Measurements from ENCODE around the gene ASB18. TPM values are rescaled to one million over a fixed set of nuclear protein-coding genes. Genes with fewer than 3 reads are reported as not detected.

ASB18 gene
- total and polyA plus RNA-seq, 10 of the 15 experiments (the other 5 are each of a cell fraction or from before 2014, with no cell fraction given), result not detected

DNA sequence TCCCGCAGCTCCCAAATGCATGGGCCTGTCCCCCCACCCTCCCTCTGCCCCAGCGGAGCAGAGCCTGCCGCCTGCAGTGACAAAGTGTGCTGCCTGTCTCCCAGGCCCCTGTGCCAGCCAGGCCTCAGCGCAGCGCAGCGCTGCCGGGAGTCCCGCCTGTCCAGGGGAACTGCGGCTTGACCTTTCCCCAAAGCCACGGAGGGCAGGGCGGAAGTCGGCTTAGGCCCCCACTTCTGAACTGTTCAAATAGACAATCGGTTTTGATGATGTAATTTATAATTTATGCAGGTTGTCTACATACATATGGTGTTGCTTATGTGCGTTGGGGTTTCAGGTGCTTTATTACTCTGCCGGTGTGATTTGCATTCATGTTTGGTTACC lies 103.1 kb downstream of the ASB18 start:
- SMC1A ChIA-PET (ENCODE audit: uncharacterized antibody, unreplicated experiment), result no interaction called here
- Histone ChIP-seq H4K20me1 (ENCODE audit: control insufficient read depth, insufficient read depth) (no peaks in the 10 kb centered on the region), H3K4me1 (ENCODE audit: control insufficient read depth, insufficient read depth, low read length) (no peaks in the 10 kb centered on the region), H3K79me2 (ENCODE audit: control insufficient read depth, insufficient read depth, low read length) (no peaks in the 10 kb centered on the region), H3K27me3 (replicated peaks in 1 of 2; ENCODE audit: control insufficient read depth in 2 of 2, insufficient read depth in 2 of 2, low read length in 1 of 2) (peaks cover 1 to 5% of the 10 kb centered on the region in 2 experiments; a peak in 2 of 4 replicates), H3K9me3 (replicated peaks; ENCODE audit: control insufficient read depth, insufficient read depth, low read length) (no peaks in the 10 kb centered on the region; the same call in 2 of the 3 replicates), H3K27ac (ENCODE audit: control insufficient read depth, insufficient read depth) (no peak overlapping the region), H2AFZ (ENCODE audit: control insufficient read depth, low read depth, low read length) (no peak overlapping the region), H3K4me2 (ENCODE audit: control insufficient read depth, insufficient read depth) (no peak overlapping the region), H3K9ac (ENCODE audit: control insufficient read depth, insufficient read depth, low read length) (no peak overlapping the region), H3K4me3 (no peak overlapping the region), H3K36me3 (ENCODE audit: control insufficient read depth in 2 of 2, insufficient read depth in 2 of 2, low read length in 1 of 2) (no peaks in the 10 kb centered on the region)
- no peak for TF ChIP-seq GABPA (IDR thresholded peaks at IDR 0.05; ENCODE audit: low read depth)
- TF ChIP-seq, protein P1, sequence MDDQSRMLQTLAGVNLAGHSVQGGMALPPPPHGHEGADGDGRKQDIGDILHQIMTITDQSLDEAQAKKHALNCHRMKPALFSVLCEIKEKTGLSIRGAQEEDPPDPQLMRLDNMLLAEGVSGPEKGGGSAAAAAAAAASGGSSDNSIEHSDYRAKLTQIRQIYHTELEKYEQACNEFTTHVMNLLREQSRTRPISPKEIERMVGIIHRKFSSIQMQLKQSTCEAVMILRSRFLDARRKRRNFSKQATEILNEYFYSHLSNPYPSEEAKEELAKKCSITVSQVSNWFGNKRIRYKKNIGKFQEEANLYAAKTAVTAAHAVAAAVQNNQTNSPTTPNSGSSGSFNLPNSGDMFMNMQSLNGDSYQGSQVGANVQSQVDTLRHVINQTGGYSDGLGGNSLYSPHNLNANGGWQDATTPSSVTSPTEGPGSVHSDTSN (IDR thresholded peaks at IDR 0.05; ENCODE audit: insufficient replicate concordance, low read depth, low read length), result no peak
- no peak for TF ChIP-seq ZNF622 (IDR thresholded peaks at IDR 0.05)
- TF ChIP-seq SMAD1 (IDR thresholded peaks at IDR 0.05; ENCODE audit: low read depth, partially characterized antibody), result no peak
- TF ChIP-seq SRF (IDR thresholded peaks at IDR 0.05; ENCODE audit: low read depth in 2 of 2, low read length in 2 of 2), result no peak
- TF ChIP-seq RB1 (IDR thresholded peaks at IDR 0.05; ENCODE audit: borderline replicate concordance), result no peak
- no peak for TF ChIP-seq SREBF1 (IDR thresholded peaks at IDR 0.05; ENCODE audit: low read length)
- no peak for TF ChIP-seq WRNIP1 (IDR thresholded peaks at IDR 0.05; ENCODE audit: borderline replicate concordance, low read depth, low read length)
- no peak for TF ChIP-seq BRCA1 (IDR thresholded peaks at IDR 0.05; ENCODE audit: low read depth, low read length)
- TF ChIP-seq PRDM15 (CRISPR knock-in tag; IDR thresholded peaks at IDR 0.05), result no peak
- TF ChIP-seq, protein P2, sequence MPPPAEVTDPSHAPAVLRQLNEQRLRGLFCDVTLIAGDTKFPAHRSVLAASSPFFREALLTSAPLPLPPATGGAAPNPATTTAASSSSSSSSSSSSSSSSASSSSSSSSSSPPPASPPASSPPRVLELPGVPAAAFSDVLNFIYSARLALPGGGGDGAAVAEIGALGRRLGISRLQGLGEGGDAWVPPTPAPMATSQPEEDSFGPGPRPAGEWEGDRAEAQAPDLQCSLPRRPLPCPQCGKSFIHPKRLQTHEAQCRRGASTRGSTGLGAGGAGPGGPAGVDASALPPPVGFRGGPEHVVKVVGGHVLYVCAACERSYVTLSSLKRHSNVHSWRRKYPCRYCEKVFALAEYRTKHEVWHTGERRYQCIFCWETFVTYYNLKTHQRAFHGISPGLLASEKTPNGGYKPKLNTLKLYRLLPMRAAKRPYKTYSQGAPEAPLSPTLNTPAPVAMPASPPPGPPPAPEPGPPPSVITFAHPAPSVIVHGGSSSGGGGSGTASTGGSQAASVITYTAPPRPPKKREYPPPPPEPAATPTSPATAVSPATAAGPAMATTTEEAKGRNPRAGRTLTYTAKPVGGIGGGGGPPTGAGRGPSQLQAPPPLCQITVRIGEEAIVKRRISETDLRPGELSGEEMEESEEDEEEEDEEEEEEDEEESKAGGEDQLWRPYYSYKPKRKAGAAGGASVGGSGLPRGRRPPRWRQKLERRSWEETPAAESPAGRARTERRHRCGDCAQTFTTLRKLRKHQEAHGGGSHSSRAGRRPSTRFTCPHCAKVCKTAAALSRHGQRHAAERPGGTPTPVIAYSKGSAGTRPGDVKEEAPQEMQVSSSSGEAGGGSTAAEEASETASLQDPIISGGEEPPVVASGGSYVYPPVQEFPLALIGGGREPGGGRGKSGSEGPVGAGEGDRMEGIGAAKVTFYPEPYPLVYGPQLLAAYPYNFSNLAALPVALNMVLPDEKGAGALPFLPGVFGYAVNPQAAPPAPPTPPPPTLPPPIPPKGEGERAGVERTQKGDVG (CRISPR knock-in tag; IDR thresholded peaks at IDR 0.05), result no peak
- no peak for TF ChIP-seq CEBPB (IDR thresholded peaks at IDR 0.05; ENCODE audit: borderline replicate concordance in 1 of 2, low read depth in 2 of 2, low read length in 2 of 2)
- no peak for TF ChIP-seq ZBED1 (IDR thresholded peaks at IDR 0.05; ENCODE audit: borderline replicate concordance)
- WGBS (ENCODE audit: insufficient coverage, insufficient replicate concordance, low lambda C conversion rate, missing lambda C conversion rate), result 55% methylated on average over 13 of the region's 15 CpGs
- RAD21 ChIA-PET (ENCODE audit: unreplicated experiment), result no interaction called here
- CTCF ChIA-PET, result no interaction called here
- no peak for DNase-seq (ENCODE audit: low read depth, low spot score)
- in situ Hi-C loops (cut with MboI), result no loop called here
- no peak for ATAC-seq
- intact Hi-C loops (cut with micrococcal nuclease; ENCODE audit: unreplicated experiment), result no loop called here
- POLR2A ChIA-PET, result no interaction called here
- BruUV-seq (replicated peaks), result no TSS peak
- no peak for FAIRE-seq

All from GM12878 (cell line).